Activated CD4-positive, alpha-beta T cell treated with anti-CD3 and anti-CD28 coated beads, Interleukin-2, amount 50 U/mL, for 24 hours (primary cell): ENCODE data around the gene ZPR1.
"Not testable (repeated sequence)": the region's sequence is repeated elsewhere in the genome, so short reads cannot be mapped to it uniquely, and the experiment has no call there.

Experiments used
- DNase-seq, 2 donors: peaks; one replicate each; pipeline ENCODE4 v3.0.0-alpha.2; 2020; ENCODE audit warnings: low read depth in 1 of 2, low spot score in 1 of 2

The ZPR1 gene

GRCh38 chr11:116787786-116788486 lies at the start of gene ZPR1:
TSS of gene ZPR1 (minus strand) at chr11:116788023. CDS start at chr11:116787990, 33 bp downstream.
- DNase-seq, result peak; percentile 74

- no peak for DNase-seq
These were observed 48.8 kb upstream of the ZPR1 start for GRCh38 chr11:116836632-116836991.

- DNase-seq, result peak; percentile 46 to 62
These were observed 48.2 kb upstream of the ZPR1 start for GRCh38 chr11:116835791-116836631.

GRCh38 chr11:116835042-116835772 lies 47.4 kb upstream of the ZPR1 start:
- DNase-seq, result no peak

- not testable (repeated sequence) for DNase-seq
These were observed 46.8 kb upstream of the ZPR1 start for GRCh38 chr11:116834535-116835041.

- DNase-seq, result no peak
These were observed 46.2 kb upstream of the ZPR1 start for GRCh38 chr11:116833816-116834534.

- no peak for DNase-seq
These were observed 45.6 kb upstream of the ZPR1 start for GRCh38 chr11:116833491-116833815.

- DNase-seq, result no peak
These were observed 44.8 kb upstream of the ZPR1 start for GRCh38 chr11:116832350-116833290.

- no peak for DNase-seq
These were observed 44.0 kb upstream of the ZPR1 start for GRCh38 chr11:116831790-116832349.

- DNase-seq, result no peak
These were observed 42.5 kb upstream of the ZPR1 start for GRCh38 chr11:116830184-116830912.

- DNase-seq, result no peak
These were observed 41.8 kb upstream of the ZPR1 start, which contains the start of gene APOC3 for GRCh38 chr11:116829525-116830183. TSS of gene APOC3 (plus strand) at chr11:116829907. CDS start at chr11:116830583, 676 bp downstream.

- no peak for DNase-seq
These were observed 41.1 kb upstream of the ZPR1 start for GRCh38 chr11:116828632-116829524.

- DNase-seq, result no peak
These were observed 39.6 kb upstream of the ZPR1 start for GRCh38 chr11:116827461-116827860.

GRCh38 chr11:116826751-116827431 lies 39.1 kb upstream of the ZPR1 start:
- no peak for DNase-seq

- DNase-seq, result no peak
These were observed 38.3 kb upstream of the ZPR1 start for GRCh38 chr11:116825854-116826750.

GRCh38 chr11:116825434-116825833 lies 37.6 kb upstream of the ZPR1 start:
- DNase-seq, result no peak
